Measurements from ENCODE around the gene BEND3. TPM values are rescaled to one million over a fixed set of nuclear protein-coding genes. Genes with fewer than 3 reads are reported as not detected.

BEND3 gene
- total and polyA plus RNA-seq, 9 donors: 2.3 to 3.8 (median 2.9) TPM

GRCh38 chr6:107110200-107110599 lies 5.1 kb downstream of the BEND3 start:
- H3K4me3 ChIP-seq (ENCODE audit: low read length): no peak overlapping the region
- DNase-seq: peak; percentile 16
- no peaks in the 10 kb centered on the region for H3K9me3 ChIP-seq (replicated peaks; ENCODE audit: control insufficient read depth, low read depth, low read length)
- WGBS (ENCODE audit: insufficient coverage): 60% methylated on average over 1 of the region's 1 CpG
- no peaks in the 10 kb centered on the region for H3K36me3 ChIP-seq (ENCODE audit: control insufficient read depth, insufficient read depth, low read length)
- no peaks in the 10 kb centered on the region for H3K27me3 ChIP-seq (ENCODE audit: control insufficient read depth, insufficient read depth, low read length)
- H3K4me1 ChIP-seq (ENCODE audit: control insufficient read depth, insufficient read depth, low read length): peaks cover 8% of the 10 kb centered on the region
- no peak overlapping the region for H3K27ac ChIP-seq (ENCODE audit: low read length)

- no peaks in the 10 kb centered on the region for H3K36me3 ChIP-seq (ENCODE audit: control insufficient read depth, insufficient read depth, low read length)
- no peaks in the 10 kb centered on the region for H3K27me3 ChIP-seq (ENCODE audit: control insufficient read depth, insufficient read depth, low read length)
- no peak overlapping the region for H3K27ac ChIP-seq (ENCODE audit: low read length)
- H3K4me1 ChIP-seq (ENCODE audit: control insufficient read depth, insufficient read depth, low read length): peaks cover under 1% of the 10 kb centered on the region
- H3K9me3 ChIP-seq (replicated peaks; ENCODE audit: control insufficient read depth, low read depth, low read length): no peaks in the 10 kb centered on the region
- H3K4me3 ChIP-seq (ENCODE audit: low read length): no peak overlapping the region
- WGBS (ENCODE audit: insufficient coverage): 73% methylated on average over 10 of the region's 17 CpGs
- DNase-seq: no peak
These were observed 7.0 kb downstream of the BEND3 start for GRCh38 chr6:107108201-107108890.

DNA sequence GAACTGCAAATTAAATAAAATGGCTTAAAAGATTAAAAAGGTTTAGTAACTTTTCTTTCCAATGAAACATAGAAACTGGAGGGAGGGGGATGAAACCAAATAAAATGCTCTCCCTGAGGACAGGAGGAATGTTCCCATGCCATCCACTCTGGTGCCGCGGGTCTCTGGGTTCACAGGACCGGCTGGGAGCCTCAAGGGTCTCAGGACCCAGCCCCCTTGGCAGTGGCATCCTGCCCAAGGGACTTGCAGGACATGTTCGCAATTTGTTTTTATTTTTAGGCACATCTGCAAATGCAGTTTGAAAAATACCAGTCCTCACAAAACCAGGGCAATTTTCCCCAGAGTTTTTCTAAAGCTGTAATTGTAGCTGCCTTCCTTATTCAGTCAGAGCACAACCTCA lies 7.5 kb downstream of the BEND3 start:
- DNase-seq: peak; percentile 8
- no peaks in the 10 kb centered on the region for H3K27me3 ChIP-seq (ENCODE audit: control insufficient read depth, insufficient read depth, low read length)
- no peak overlapping the region for H3K27ac ChIP-seq (ENCODE audit: low read length)
- WGBS (ENCODE audit: insufficient coverage): 29% methylated on average over 1 of the region's 4 CpGs
- no peaks in the 10 kb centered on the region for H3K4me1 ChIP-seq (ENCODE audit: control insufficient read depth, insufficient read depth, low read length)
- no peaks in the 10 kb centered on the region for H3K9me3 ChIP-seq (replicated peaks; ENCODE audit: control insufficient read depth, low read depth, low read length)
- no peaks in the 10 kb centered on the region for H3K36me3 ChIP-seq (ENCODE audit: control insufficient read depth, insufficient read depth, low read length)
- no peak overlapping the region for H3K4me3 ChIP-seq (ENCODE audit: low read length)

DNA sequence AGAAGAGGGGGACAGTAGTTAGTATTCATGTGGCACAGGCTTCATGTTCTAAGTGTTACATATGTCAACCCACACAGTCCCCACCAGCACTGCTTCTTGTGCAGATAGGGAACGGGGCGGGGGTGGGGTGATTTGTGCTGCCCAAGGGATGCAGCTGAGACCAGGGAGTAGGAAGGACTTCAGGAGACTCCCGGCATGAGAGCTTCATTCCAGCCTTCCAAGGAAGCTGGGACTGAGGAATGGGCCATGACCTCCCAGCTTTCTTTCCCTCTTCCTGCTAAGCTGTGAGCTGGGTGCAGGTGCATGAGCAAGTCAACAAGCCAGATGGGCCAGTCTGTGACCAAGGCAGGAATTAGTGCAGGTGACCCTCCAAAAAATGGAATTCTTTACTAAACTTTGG lies 9.2 kb downstream of the BEND3 start:
- Histone ChIP-seq H3K36me3 (ENCODE audit: control insufficient read depth, insufficient read depth, low read length) (no peaks in the 10 kb centered on the region), H3K9me3 (replicated peaks; ENCODE audit: control insufficient read depth, low read depth, low read length) (no peaks in the 10 kb centered on the region), H3K27ac (ENCODE audit: low read length) (no peak overlapping the region), H3K4me1 (ENCODE audit: control insufficient read depth, insufficient read depth, low read length) (peaks cover 7% of the 10 kb centered on the region), H3K27me3 (ENCODE audit: control insufficient read depth, insufficient read depth, low read length) (no peaks in the 10 kb centered on the region), H3K4me3 (ENCODE audit: low read length) (no peak overlapping the region)
- 17% methylated on average over 1 of the region's 3 CpGs for WGBS (ENCODE audit: insufficient coverage)
- no peak for DNase-seq

- Histone ChIP-seq H3K27ac (ENCODE audit: low read length) (no peak overlapping the region), H3K4me3 (ENCODE audit: low read length) (no peak overlapping the region), H3K9me3 (replicated peaks; ENCODE audit: control insufficient read depth, low read depth, low read length) (no peaks in the 10 kb centered on the region), H3K36me3 (ENCODE audit: control insufficient read depth, insufficient read depth, low read length) (no peaks in the 10 kb centered on the region), H3K4me1 (ENCODE audit: control insufficient read depth, insufficient read depth, low read length) (peaks cover 7% of the 10 kb centered on the region), H3K27me3 (ENCODE audit: control insufficient read depth, insufficient read depth, low read length) (no peaks in the 10 kb centered on the region)
- WGBS (ENCODE audit: insufficient coverage): 74% methylated on average over 6 of the region's 7 CpGs
- DNase-seq: no peak
These were observed 9.7 kb downstream of the BEND3 start for GRCh38 chr6:107105511-107106116.

- Histone ChIP-seq H3K4me3 (ENCODE audit: low read length) (no peak overlapping the region), H3K27me3 (ENCODE audit: control insufficient read depth, insufficient read depth, low read length) (no peaks in the 10 kb centered on the region), H3K4me1 (ENCODE audit: control insufficient read depth, insufficient read depth, low read length) (peaks cover 7% of the 10 kb centered on the region), H3K9me3 (replicated peaks; ENCODE audit: control insufficient read depth, low read depth, low read length) (no peaks in the 10 kb centered on the region), H3K27ac (ENCODE audit: low read length) (no peak overlapping the region), H3K36me3 (ENCODE audit: control insufficient read depth, insufficient read depth, low read length) (no peaks in the 10 kb centered on the region)
- no peak for DNase-seq
- 93% methylated on average over 4 of the region's 6 CpGs for WGBS (ENCODE audit: insufficient coverage)
These were observed 12.2 kb downstream of the BEND3 start for GRCh38 chr6:107103082-107103481.

DNA sequence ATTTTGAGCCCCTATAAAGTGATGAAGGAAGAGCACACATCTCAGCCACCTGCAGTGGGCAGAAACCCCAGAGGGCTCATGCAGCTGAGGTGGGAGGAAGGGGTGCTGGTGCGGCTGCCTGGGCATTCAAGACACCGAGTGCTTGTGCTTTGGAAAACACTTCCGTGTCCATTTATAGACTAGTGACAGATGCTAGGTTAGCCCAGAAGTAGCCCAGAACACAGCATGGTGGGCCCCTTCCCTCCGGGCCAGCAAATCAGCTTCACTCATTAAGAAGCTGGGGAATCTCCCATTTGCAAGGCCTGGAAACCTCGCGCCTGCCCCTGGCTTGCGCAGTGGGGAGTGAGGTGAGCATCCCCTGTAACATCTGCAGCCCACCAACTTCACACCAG lies 12.9 kb downstream of the BEND3 start:
- Histone ChIP-seq H3K27ac (ENCODE audit: low read length) (no peak overlapping the region), H3K36me3 (ENCODE audit: control insufficient read depth, insufficient read depth, low read length) (no peaks in the 10 kb centered on the region), H3K27me3 (ENCODE audit: control insufficient read depth, insufficient read depth, low read length) (no peaks in the 10 kb centered on the region), H3K4me3 (ENCODE audit: low read length) (no peak overlapping the region), H3K9me3 (replicated peaks; ENCODE audit: control insufficient read depth, low read depth, low read length) (no peaks in the 10 kb centered on the region), H3K4me1 (ENCODE audit: control insufficient read depth, insufficient read depth, low read length) (peaks cover 7% of the 10 kb centered on the region)
- WGBS (ENCODE audit: insufficient coverage): 55% methylated on average over 4 of the region's 7 CpGs
- no peak for DNase-seq

GRCh38 chr6:107101686-107102413 lies 13.5 kb downstream of the BEND3 start:
- Histone ChIP-seq H3K4me3 (ENCODE audit: low read length) (no peak overlapping the region), H3K27ac (ENCODE audit: low read length) (no peak overlapping the region), H3K4me1 (ENCODE audit: control insufficient read depth, insufficient read depth, low read length) (peaks cover 7% of the 10 kb centered on the region), H3K9me3 (replicated peaks; ENCODE audit: control insufficient read depth, low read depth, low read length) (no peaks in the 10 kb centered on the region), H3K36me3 (ENCODE audit: control insufficient read depth, insufficient read depth, low read length) (no peaks in the 10 kb centered on the region), H3K27me3 (ENCODE audit: control insufficient read depth, insufficient read depth, low read length) (no peaks in the 10 kb centered on the region)
- 77% methylated on average over 5 of the region's 9 CpGs for WGBS (ENCODE audit: insufficient coverage)
- DNase-seq: no peak

- H3K27ac ChIP-seq (ENCODE audit: low read length): no peak overlapping the region
- H3K9me3 ChIP-seq (replicated peaks; ENCODE audit: control insufficient read depth, low read depth, low read length): no peaks in the 10 kb centered on the region
- peaks cover 4% of the 10 kb centered on the region for H3K36me3 ChIP-seq (ENCODE audit: control insufficient read depth, insufficient read depth, low read length)
- peaks cover 7% of the 10 kb centered on the region for H3K4me1 ChIP-seq (ENCODE audit: control insufficient read depth, insufficient read depth, low read length)
- no peak overlapping the region for H3K4me3 ChIP-seq (ENCODE audit: low read length)
- no peak for DNase-seq
- no peaks in the 10 kb centered on the region for H3K27me3 ChIP-seq (ENCODE audit: control insufficient read depth, insufficient read depth, low read length)
These were observed 14.1 kb downstream of the BEND3 start for GRCh38 chr6:107101211-107101610.

DNA sequence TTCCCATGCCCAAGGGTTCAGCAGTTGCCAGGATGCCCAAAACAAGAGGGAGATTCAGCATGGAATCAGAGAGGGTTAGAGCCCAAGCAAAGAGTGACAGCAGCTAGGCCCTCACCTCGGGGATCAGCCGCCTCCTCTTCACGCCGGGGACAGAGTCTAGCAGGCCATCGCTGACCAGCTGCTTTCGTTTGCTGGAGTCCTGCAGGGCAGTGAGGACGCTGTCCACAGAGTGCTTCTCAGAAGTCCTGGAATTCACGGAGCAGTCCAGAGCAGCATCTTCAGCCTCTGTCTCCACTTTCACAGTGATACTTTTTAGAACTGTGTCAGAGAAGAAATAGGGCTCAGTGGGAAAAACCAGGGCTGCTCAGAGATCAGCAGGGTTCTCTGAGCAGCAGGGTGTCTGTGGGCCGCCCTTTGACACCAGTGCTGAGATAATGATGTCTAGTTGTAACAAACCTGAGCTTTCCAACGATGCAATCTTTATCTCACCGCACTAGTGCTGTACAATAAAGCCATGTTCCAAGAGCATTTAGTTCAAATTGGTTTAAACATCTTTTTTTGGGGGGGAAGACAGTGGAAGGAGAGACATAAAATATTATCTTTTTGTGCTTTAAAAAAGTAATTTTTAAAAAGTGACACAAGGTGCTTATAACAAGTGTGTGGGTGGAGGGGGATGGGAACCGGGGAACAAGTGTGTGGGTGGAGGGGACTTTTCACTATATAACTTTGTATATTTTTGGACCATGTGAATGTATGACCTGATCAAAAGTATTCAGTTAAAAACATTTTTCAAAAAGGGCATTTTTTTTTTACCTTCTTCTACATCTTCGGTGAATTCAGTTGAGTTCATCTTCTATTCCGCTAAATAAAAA lies 16.6 kb downstream of the BEND3 start:
- H3K4me1 ChIP-seq (ENCODE audit: control insufficient read depth, insufficient read depth, low read length): peaks cover 7% of the 10 kb centered on the region
- WGBS (ENCODE audit: insufficient coverage): 90% methylated on average over 8 of the region's 14 CpGs
- DNase-seq: no peak
- no peaks in the 10 kb centered on the region for H3K27me3 ChIP-seq (ENCODE audit: control insufficient read depth, insufficient read depth, low read length)
- no peak overlapping the region for H3K4me3 ChIP-seq (ENCODE audit: low read length)
- no peak overlapping the region for H3K27ac ChIP-seq (ENCODE audit: low read length)
- H3K9me3 ChIP-seq (replicated peaks; ENCODE audit: control insufficient read depth, low read depth, low read length): no peaks in the 10 kb centered on the region
- H3K36me3 ChIP-seq (ENCODE audit: control insufficient read depth, insufficient read depth, low read length): peaks cover 4% of the 10 kb centered on the region

Data from muscle of leg (tissue), 11 donors.